HG03439 (cell line): Measurements from ENCODE around the gene DGKI.
"Not testable (repeated sequence)": the region's sequence is repeated elsewhere in the genome, so short reads cannot be mapped to it uniquely, and the experiment has no call there.

Experiments
- ATAC-seq: cut with Tn5 transposase; IDR thresholded peaks from one replicate; pipeline ENCODE4 v1.9.1; 2021; ENCODE audit warnings: mild to moderate bottlenecking, moderate library complexity; ENCODE audit not compliant: unreplicated experiment

The DGKI gene

GRCh38 chr7:137485818-137486217 is 361.0 kb downstream of the DGKI start:
- ATAC-seq, result no peak

GRCh38 chr7:137484326-137484725 is 362.4 kb downstream of the DGKI start:
- ATAC-seq, result no peak

- ATAC-seq, result no peak
Measured at GRCh38 chr7:137482466-137482865, 364.3 kb downstream of the DGKI start.

- no peak for ATAC-seq
Measured at GRCh38 chr7:137480824-137481365, 365.9 kb downstream of the DGKI start.

GRCh38 chr7:137480401-137480800 is 366.4 kb downstream of the DGKI start:
- no peak for ATAC-seq

GRCh38 chr7:137476937-137477336 is 369.8 kb downstream of the DGKI start:
- no peak for ATAC-seq

- ATAC-seq, result no peak
Measured at GRCh38 chr7:137475966-137476365, 370.8 kb downstream of the DGKI start.

GRCh38 chr7:137474540-137475026 is 372.2 kb downstream of the DGKI start:
- no peak for ATAC-seq

DNA sequence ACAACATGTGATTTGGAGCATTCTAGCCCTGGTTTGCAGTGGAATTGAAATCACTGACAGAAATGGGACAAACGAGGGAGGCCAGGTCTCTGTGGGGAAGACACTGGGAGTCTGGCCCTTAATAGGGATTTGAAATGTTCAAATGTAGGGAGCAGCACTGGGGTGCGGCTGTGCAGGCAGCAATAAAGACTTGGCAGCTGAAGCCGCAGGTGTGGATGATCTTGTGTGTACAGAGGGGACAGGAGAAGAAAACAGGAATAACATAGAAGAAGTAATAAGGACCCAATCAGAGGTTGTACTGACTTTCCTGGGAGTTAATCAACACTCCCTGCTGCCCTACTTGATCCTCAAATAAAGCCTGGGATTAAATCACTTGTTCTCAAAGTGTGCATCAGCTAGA is 375.6 kb downstream of the DGKI start:
- ATAC-seq, result no peak

DNA sequence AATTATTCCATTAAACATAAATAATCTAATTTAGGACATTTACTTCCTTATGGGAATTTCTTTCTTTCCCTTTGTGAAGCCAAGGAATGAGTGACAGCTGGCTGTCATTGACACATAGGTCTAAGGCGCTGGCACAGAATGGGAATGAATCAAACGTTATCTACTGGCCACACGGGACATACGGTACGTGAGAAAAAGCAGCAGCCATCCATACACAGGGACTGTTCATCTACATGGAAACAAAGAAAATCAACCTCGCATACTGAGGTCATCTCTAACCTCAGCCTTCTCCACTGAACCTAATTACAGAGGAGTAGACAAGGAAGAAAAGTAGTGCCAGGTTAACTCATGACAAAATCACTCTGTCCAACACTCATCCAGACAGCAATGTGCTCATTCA is 376.9 kb downstream of the DGKI start:
- ATAC-seq, result no peak

DNA sequence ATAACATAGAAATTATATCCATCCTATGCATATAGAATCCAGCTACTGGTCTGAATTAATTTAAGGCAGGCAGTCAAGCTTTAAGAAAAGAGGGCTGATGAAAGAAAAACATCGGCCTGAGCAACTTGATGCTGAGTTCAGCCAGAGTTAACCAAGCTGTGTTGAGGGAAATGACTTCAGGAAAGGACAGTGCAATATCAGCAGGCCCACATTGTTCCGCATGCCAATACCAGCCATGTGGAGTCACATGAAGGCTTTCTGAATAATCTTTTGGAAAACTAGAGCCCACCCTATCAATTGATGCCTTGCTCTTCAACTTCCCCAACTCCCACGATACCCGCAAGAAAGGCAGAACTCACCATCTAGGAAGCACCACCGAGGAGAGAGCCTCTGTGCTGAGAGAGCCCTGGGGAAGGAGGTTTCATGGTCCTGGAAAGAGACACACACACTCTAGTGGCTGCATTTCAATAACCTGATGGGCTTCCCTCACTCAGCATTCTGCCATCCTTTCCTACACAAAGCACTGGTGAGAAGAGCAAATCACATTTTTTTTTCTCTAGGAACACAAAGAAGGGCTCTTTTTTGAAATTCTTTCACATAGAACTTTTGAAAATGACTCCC is 377.5 kb downstream of the DGKI start:
- no peak for ATAC-seq

GRCh38 chr7:137462847-137463246 is 383.9 kb downstream of the DGKI start:
- ATAC-seq, result no peak

DNA sequence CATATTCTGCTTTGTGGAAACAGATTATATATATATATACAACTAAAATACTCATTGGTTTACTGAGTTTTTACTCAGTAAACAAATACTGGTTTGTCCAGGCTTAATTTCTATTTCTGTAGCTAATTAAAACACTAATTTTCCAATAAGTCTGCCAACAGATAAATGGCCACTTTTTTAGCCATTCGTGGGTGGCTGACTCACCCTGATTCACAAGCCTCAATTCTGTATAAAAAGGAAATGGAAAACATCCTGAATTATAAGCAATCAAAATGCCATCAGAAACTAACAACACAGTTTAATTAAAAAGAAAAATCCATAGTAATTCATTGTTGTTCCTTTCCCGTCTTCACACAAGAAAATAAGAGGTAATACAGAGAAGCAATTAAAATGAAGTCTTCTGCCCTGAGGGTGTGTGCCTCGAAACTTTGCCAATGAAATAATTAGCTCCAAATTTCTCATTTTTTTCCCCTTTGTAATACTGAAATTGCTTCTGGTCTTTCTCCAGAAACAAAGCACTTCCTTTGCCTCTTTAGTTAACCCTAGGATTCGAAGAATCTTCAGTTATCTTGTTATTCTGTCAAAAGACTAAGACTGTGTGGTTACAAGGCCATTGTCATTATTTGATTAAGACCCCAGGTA is 384.6 kb downstream of the DGKI start:
- ATAC-seq, result no peak

DNA sequence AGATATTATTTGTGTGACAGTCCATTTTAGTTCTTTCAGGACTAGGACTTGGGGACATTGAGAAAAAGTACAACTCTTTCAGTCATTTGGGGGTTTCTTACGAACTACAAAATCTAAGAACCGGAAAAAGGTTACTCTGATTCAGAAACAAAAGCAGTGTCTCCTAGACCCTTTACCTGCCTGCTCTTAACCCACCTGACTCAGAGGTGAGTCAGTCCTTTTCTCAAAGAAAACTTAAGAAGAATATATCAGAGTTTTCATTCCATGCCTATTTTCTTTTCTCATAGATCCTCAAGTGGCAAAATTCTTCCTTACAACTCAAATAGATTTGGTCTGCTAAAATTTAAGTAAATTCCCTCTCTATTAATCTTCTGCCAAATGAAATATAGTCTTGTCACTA is 388.4 kb downstream of the DGKI start:
- ATAC-seq, result no peak

- ATAC-seq, result no peak
Measured at GRCh38 chr7:137454767-137455166, 392.0 kb downstream of the DGKI start.

- ATAC-seq, result peak; percentile 51
Measured at GRCh38 chr7:137454246-137454724, 392.5 kb downstream of the DGKI start.

DNA sequence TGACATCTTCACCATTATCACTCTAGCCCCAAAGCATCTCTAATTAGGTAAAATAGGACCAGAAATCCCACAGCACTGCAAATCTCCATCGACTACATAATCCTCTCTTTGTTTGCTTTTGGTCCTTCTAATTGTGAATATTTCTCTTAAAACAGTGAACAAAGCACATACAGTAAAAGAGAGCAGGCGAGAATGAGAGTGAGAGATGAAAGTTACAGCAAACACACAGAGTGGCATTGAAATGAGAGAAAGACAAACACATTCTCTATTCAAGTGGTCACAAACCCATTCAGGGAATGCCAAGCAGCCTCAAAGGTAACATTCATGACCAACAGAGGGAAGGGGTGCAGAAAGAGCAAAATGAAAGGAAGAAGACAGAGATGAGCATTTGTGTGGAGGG is 393.4 kb downstream of the DGKI start:
- no peak for ATAC-seq

DNA sequence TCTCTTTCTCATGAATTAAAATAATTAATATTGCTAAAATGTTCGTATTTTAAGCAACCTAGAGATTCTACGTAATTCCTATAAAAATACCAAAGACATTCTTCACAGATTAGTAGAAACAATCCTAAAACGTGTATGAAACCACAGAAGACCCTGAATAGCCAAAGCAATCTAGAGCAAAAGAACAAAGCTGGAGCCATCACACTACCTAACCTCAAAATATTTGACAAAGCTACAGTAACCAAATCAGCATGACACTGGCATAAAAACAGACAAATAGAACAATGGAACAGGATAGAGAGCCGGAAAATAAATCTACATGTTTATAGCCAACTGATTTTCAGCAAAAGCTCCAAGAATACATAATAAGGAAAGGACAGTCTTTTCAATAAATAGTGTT is 397.8 kb downstream of the DGKI start:
- ATAC-seq, result no peak

DNA sequence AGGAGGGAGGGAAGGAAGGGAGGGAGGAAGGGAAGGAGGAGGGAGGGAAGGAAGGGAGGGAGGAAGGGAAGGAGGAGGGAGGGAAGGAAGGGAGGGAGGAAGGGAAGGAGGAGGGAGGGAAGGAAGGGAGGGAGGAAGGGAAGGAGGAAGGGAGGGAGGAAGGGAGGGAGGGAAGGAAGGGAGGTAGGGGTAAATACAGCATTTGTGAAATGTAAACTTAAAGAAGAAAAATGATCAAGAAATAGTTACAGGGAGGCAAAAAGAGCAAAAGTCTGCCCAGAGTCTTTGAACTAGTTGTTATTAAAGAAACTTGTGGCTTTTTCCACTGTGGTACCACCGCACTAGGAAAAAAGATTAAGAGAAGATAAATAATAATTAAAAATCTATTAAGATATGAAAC is 398.2 kb downstream of the DGKI start:
- ATAC-seq, result not testable (repeated sequence)

- no peak for ATAC-seq
Measured at GRCh38 chr7:137446025-137446424, 400.7 kb downstream of the DGKI start.

DNA sequence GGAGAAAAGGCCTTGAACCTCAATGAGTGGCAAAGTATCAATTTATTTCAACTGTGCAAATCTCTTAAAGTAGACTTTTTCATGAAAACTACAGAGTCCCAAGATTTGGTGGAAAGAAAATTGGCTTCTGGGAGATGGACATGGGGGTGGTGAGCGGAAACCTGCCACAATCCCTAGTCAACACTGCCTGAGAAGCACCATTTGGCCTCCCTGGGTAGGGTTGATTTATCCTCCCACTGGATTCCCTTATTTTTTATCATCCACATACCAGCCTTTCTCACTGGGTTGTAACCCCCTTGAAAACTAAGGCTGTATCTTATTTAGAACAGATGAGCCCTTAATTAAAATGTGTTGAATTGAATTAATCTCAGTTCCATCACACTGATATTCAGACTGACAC is 401.5 kb downstream of the DGKI start:
- ATAC-seq, result no peak

DNA sequence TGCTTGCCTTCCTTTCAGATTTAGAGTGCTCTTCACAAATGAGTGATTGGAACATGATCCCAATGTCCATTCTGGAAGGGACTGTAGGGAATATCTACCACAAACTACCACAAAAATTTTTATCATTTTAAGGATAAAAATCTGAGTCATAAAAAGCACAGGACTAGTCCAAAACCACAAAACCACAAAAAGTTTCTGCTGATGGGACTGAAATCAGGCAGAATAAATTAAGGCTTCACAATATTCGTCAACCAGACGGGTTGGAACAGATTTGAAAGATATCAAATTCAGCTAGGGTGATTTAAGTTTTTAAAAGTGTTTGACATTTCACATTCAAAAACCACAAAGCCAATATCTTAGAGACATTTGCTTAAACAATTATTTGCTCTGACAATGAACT is 403.2 kb downstream of the DGKI start:
- no peak for ATAC-seq
